ENCODE results near the gene BCOR. TPM values are rescaled to one million over a fixed set of nuclear protein-coding genes. Genes with fewer than 3 reads are reported as not detected.

BCOR gene
- total RNA-seq, 1 donor from 2014 or later, result 37.3 TPM

GRCh38 chrX:40083120-40083978 lies 14.4 kb downstream of the BCOR start:
- peaks cover 6% of the 10 kb centered on the region for H3K36me3 Mint-ChIP-seq
- H3K4me1 Mint-ChIP-seq (ENCODE audit: unreplicated experiment), result peaks cover 50% of the 10 kb centered on the region
- H3K4me3 Mint-ChIP-seq, result peak overlapping the region; percentile 82
- H3K9me3 Mint-ChIP-seq, result no peaks in the 10 kb centered on the region
- TF ChIP-seq, protein P1, sequence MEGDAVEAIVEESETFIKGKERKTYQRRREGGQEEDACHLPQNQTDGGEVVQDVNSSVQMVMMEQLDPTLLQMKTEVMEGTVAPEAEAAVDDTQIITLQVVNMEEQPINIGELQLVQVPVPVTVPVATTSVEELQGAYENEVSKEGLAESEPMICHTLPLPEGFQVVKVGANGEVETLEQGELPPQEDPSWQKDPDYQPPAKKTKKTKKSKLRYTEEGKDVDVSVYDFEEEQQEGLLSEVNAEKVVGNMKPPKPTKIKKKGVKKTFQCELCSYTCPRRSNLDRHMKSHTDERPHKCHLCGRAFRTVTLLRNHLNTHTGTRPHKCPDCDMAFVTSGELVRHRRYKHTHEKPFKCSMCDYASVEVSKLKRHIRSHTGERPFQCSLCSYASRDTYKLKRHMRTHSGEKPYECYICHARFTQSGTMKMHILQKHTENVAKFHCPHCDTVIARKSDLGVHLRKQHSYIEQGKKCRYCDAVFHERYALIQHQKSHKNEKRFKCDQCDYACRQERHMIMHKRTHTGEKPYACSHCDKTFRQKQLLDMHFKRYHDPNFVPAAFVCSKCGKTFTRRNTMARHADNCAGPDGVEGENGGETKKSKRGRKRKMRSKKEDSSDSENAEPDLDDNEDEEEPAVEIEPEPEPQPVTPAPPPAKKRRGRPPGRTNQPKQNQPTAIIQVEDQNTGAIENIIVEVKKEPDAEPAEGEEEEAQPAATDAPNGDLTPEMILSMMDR (conservative IDR thresholded peaks at IDR 0.05), result peak; percentile 16
- H3K27ac Mint-ChIP-seq, result peak overlapping the region; percentile 83
- H3K27me3 Mint-ChIP-seq, result peaks cover 3% of the 10 kb centered on the region
- no peak for DNase-seq (ENCODE audit: extremely low spot score, unreplicated experiment)

GRCh38 chrX:40082447-40083119 lies 15.2 kb downstream of the BCOR start:
- peak overlapping the region; percentile 79 for H3K4me3 Mint-ChIP-seq
- peaks cover 3% of the 10 kb centered on the region for H3K27me3 Mint-ChIP-seq
- peaks cover 42% of the 10 kb centered on the region for H3K4me1 Mint-ChIP-seq (ENCODE audit: unreplicated experiment)

DNA sequence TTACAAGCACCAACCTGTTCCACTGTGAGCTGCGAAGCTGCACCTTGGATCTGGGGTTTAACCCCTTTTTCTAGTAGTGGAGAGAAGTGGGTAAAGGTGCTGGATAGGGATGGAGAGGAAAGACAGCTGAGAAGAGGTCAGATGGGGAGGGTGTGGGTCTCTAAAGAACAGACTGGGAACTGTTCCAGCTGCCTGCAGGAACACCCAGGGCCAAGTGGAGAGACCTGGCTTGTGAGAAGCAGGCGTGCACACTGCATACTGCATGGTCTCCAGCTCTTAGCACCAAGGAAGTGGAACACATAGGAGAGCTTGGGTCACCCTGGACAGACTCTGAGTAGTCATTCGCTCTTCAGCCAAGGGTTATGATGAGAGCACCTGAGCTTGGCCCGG lies 16.1 kb downstream of the BCOR start:
- peak overlapping the region; percentile 68 for H3K4me3 Mint-ChIP-seq
- H3K36me3 Mint-ChIP-seq, result peaks cover 7% of the 10 kb centered on the region
- H3K4me1 Mint-ChIP-seq (ENCODE audit: unreplicated experiment), result peaks cover 40% of the 10 kb centered on the region
- peak overlapping the region; percentile 60 for H3K27ac Mint-ChIP-seq
- TF ChIP-seq, protein P1 (conservative IDR thresholded peaks at IDR 0.05), result no peak
- no peak for DNase-seq (ENCODE audit: extremely low spot score, unreplicated experiment)
- H3K27me3 Mint-ChIP-seq, result peaks cover 3% of the 10 kb centered on the region
- H3K9me3 Mint-ChIP-seq, result no peaks in the 10 kb centered on the region

More at GRCh38 chrX:40082447-40083119, 15.2 kb downstream of the BCOR start:
- Mint-ChIP-seq H3K36me3 (peaks cover 6% of the 10 kb centered on the region), H3K9me3 (no peaks in the 10 kb centered on the region), H3K27ac (peak overlapping the region; percentile 42)
- DNase-seq (ENCODE audit: extremely low spot score, unreplicated experiment), result no peak
- TF ChIP-seq, protein P1 (conservative IDR thresholded peaks at IDR 0.05), result no peak

DNA sequence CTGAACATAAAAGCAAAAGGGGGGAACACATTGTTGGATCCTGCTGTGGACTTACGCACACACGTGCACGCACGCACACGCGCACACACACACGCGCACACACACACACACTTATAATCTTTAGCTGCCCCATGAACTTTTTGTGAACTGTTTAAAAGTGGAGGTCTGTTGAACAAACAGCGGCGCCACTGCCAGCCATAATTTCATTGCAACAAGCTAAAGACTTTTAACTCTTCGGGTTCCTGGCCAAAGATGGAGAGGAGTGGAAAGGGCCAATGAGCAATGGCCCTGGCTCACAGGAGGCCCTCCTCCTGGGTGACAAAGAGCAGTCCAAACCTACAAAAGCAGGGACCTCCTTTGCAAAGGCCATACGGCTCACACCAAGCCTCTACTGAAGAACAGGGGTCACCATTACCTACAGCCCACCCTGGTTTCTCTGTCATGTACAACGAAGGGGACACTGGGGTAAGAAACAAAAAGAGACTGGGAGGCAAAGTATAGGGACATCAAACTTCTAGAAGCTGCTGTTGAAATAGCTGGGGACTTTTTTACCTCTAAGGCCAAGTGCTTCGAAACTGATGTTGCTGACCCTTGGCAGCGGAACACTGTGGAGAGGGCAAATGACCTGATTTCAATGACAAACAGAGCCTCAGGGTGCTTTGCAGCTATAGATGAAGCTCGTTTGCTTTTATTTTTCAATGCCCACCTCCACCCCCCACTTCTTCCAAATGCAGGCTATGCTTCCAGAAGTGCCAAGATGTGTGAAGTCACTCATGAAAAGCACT lies 16.7 kb downstream of the BCOR start:
- H3K36me3 Mint-ChIP-seq, result peaks cover 11% of the 10 kb centered on the region
- H3K27ac Mint-ChIP-seq, result peak overlapping the region; percentile 60
- H3K27me3 Mint-ChIP-seq, result peaks cover 3% of the 10 kb centered on the region
- H3K4me1 Mint-ChIP-seq (ENCODE audit: unreplicated experiment), result peaks cover 36% of the 10 kb centered on the region
- TF ChIP-seq, protein P1 (conservative IDR thresholded peaks at IDR 0.05), result no peak
- no peaks in the 10 kb centered on the region for H3K9me3 Mint-ChIP-seq
- H3K4me3 Mint-ChIP-seq, result peak overlapping the region; percentile 68
- no peak for DNase-seq (ENCODE audit: extremely low spot score, unreplicated experiment)

GRCh38 chrX:40079572-40079971 lies 18.2 kb downstream of the BCOR start:
- Mint-ChIP-seq H3K36me3 (peaks cover 11% of the 10 kb centered on the region), H3K27me3 (no peaks in the 10 kb centered on the region), H3K27ac (no peak overlapping the region), H3K4me3 (no peak overlapping the region), H3K9me3 (no peaks in the 10 kb centered on the region), H3K4me1 (ENCODE audit: unreplicated experiment) (peaks cover 29% of the 10 kb centered on the region)
- no peak for DNase-seq (ENCODE audit: extremely low spot score, unreplicated experiment)
- TF ChIP-seq, protein P1 (conservative IDR thresholded peaks at IDR 0.05), result no peak

Data from type B pancreatic cell (in vitro differentiated cells).